DOHH2 (cell line): ENCODE data around the gene MAP2K2.
A peak's percentile ranks its signal among the peaks of the same experiment; 100 is the strongest.

Source experiments
- H3F3A ChIP-seq: fragments of 200-600 bp; sonication (generic), shearing (Covaris generic); 2 replicates; pipeline ENCODE4 v1.6.0; 2016; ENCODE audit warnings: antibody characterized with exemption, mild to moderate bottlenecking; ENCODE audit not compliant: control insufficient read depth, insufficient read depth
- H3K27ac ChIP-seq: fragments of 200-600 bp; sonication (generic); 2 replicates; pipeline ENCODE4 v1.5.1; 2014; ENCODE audit warnings: low read depth, mild to moderate bottlenecking, low read length, moderate library complexity
- H3K27me3 ChIP-seq: fragments of 200-600 bp; sonication (generic); 2 replicates; pipeline ENCODE4 v1.6.1; 2014; ENCODE audit warnings: mild to moderate bottlenecking, low read length, mixed read lengths; ENCODE audit not compliant: control insufficient read depth
- H3K36me3 ChIP-seq: fragments of 200-600 bp; sonication (generic); 2 replicates; pipeline ENCODE4 v1.6.1; 2014; ENCODE audit warnings: mild to moderate bottlenecking, low read length, moderate library complexity, mixed read lengths; ENCODE audit not compliant: control insufficient read depth
- H3K4me1 ChIP-seq: fragments of 200-600 bp; sonication (generic); 2 replicates; pipeline ENCODE4 v1.6.1; 2014; ENCODE audit warnings: mild to moderate bottlenecking, low read length, mixed read lengths; ENCODE audit not compliant: control insufficient read depth
- H3K4me2 ChIP-seq: fragments of 200-600 bp; sonication (generic); 2 replicates; pipeline ENCODE4 v1.6.0; 2014; ENCODE audit warnings: mild to moderate bottlenecking, low read length, moderate library complexity
- H3K4me3 ChIP-seq: fragments of 200-600 bp; sonication (generic); 2 replicates; pipeline ENCODE4 v1.5.1; 2014; ENCODE audit warnings: mild to moderate bottlenecking, low read length, mixed read lengths
- H3K79me2 ChIP-seq: fragments of 200-600 bp; sonication (generic); 2 replicates; pipeline ENCODE4 v1.6.1; 2014; ENCODE audit warnings: mild to moderate bottlenecking, low read length, mixed read lengths; ENCODE audit not compliant: control insufficient read depth
- H3K9me2 ChIP-seq: fragments of 200-600 bp; sonication (generic); replicated peaks from 2 replicates; pipeline ENCODE4 v1.6.1; 2014; ENCODE audit warnings: mild to moderate bottlenecking, low read length, mixed read lengths; ENCODE audit not compliant: control insufficient read depth
- H3K9me3 ChIP-seq: fragments of 200-600 bp; sonication (generic); 2 replicates; pipeline ENCODE4 v1.6.1; 2014; ENCODE audit warnings: antibody characterized with exemption, low read length, mixed read lengths; ENCODE audit not compliant: control insufficient read depth, insufficient read depth
- H4K20me1 ChIP-seq: fragments of 200-600 bp; sonication (generic); 2 replicates; pipeline ENCODE4 v1.6.0; 2014; ENCODE audit warnings: low read depth, mild to moderate bottlenecking, antibody characterized with exemption, low read length, moderate library complexity; ENCODE audit not compliant: control insufficient read depth, insufficient read depth
- EZH2phosphoT487 ChIP-seq: fragments of 200-600 bp; sonication (generic); IDR thresholded peaks from 2 replicates; pipeline ENCODE4 v1.6.1; 2017; ENCODE audit warnings: borderline replicate concordance, mild to moderate bottlenecking, antibody characterized with exemption, low read length, moderate library complexity, mixed read lengths
- TF ChIP-seq, protein P1 (sequence below): fragments of 200-600 bp; sonication (generic); IDR thresholded peaks from one replicate; pipeline ENCODE4 v1.5.1; 2014; ENCODE audit warnings: antibody characterized with exemption, mild to moderate bottlenecking, low read depth, low read length; ENCODE audit not compliant: poor library complexity, severe bottlenecking

Gene MAP2K2

DNA sequence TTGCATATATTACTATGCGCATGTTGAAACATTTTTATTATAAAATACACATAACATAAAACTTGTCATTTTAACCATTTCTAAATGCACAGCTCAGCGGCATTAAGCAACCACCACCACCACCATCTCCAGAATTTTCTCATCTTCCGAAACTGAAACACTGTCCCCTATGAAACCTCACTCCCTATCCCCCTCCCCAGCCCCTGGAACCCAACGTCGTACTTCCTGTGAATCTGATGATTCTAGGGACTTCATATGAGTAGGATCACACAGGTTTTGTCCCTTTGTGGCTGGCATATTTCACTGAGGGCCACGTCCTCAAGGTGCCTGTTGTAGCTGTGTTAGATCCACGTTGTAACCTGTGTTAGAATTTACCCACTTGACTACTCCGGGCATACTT, 716 bp upstream of the MAP2K2 start:
- Histone ChIP-seq H3F3A (no peaks in the 10 kb centered on the region), H3K36me3 (peaks cover 8% of the 10 kb centered on the region; the same call in 1 of the 2 replicates), H4K20me1 (no peaks in the 10 kb centered on the region), H3K4me1 (peaks cover 16% of the 10 kb centered on the region), H3K27ac (no peak overlapping the region), H3K9me3 (no peaks in the 10 kb centered on the region), H3K4me2 (peak overlapping the region; percentile 98), H3K9me2 (no peaks in the 10 kb centered on the region), H3K27me3 (no peaks in the 10 kb centered on the region), H3K79me2 (peaks cover 38% of the 10 kb centered on the region), H3K4me3 (peak overlapping the region; percentile 90)
- no peak for TF ChIP-seq EZH2phosphoT487
- TF ChIP-seq, protein P1, sequence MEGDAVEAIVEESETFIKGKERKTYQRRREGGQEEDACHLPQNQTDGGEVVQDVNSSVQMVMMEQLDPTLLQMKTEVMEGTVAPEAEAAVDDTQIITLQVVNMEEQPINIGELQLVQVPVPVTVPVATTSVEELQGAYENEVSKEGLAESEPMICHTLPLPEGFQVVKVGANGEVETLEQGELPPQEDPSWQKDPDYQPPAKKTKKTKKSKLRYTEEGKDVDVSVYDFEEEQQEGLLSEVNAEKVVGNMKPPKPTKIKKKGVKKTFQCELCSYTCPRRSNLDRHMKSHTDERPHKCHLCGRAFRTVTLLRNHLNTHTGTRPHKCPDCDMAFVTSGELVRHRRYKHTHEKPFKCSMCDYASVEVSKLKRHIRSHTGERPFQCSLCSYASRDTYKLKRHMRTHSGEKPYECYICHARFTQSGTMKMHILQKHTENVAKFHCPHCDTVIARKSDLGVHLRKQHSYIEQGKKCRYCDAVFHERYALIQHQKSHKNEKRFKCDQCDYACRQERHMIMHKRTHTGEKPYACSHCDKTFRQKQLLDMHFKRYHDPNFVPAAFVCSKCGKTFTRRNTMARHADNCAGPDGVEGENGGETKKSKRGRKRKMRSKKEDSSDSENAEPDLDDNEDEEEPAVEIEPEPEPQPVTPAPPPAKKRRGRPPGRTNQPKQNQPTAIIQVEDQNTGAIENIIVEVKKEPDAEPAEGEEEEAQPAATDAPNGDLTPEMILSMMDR: no peak

DNA sequence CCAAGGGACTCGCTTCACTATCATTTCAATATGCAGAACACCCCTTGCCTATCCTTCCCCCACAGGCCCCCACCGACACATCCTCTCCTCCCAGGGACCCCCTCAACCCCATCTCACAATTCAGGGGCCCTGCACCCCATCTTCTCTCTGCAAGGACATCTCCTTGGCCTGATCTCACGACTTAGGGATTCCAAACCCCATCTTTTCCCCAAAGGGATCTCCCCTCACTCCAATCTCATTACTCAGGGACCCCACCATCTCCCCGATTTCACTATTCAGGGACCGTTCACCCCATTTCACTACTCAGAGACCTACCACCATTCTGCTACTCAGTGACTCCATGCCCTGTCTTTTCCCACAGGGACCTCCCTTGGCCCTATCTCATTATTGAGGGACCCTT, 1.4 kb downstream of the MAP2K2 start:
- TF ChIP-seq EZH2phosphoT487: no peak
- TF ChIP-seq, protein P1: no peak
- no peaks in the 10 kb centered on the region for H3K9me3 ChIP-seq
- H3K4me2 ChIP-seq: peak overlapping the region; percentile 97
- H3F3A ChIP-seq: no peaks in the 10 kb centered on the region
- H3K27me3 ChIP-seq: no peaks in the 10 kb centered on the region
- H3K27ac ChIP-seq: no peak overlapping the region
- peak overlapping the region; percentile 90 for H3K4me3 ChIP-seq
- no peaks in the 10 kb centered on the region for H3K9me2 ChIP-seq
- H3K4me1 ChIP-seq: peaks cover 16% of the 10 kb centered on the region
- peaks cover 55% of the 10 kb centered on the region for H3K79me2 ChIP-seq
- H4K20me1 ChIP-seq: no peaks in the 10 kb centered on the region
- peaks cover 10% of the 10 kb centered on the region; the same call in 1 of the 2 replicates for H3K36me3 ChIP-seq

DNA sequence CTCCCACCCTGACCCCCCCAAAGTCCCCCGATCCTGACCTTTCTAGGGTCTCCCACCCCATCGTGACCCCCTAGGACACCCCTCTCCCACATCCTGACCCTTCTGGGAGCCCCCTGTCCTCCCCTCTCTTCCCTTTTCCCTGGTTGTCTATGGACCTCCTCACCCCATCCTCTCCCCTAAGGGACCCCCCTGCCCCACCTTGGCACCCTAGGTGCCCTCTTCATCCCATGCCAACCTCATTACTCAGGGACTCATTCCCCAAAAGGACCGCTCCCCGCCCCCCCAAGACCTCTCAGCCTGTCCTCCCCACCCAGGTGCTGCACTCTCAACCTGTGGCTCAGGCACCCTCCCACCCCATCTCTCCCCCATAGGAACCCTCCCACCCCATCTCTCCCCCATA, 2.1 kb downstream of the MAP2K2 start:
- TF ChIP-seq, protein P1: no peak
- no peak for TF ChIP-seq EZH2phosphoT487
- Histone ChIP-seq H4K20me1 (no peaks in the 10 kb centered on the region), H3K79me2 (peaks cover 60% of the 10 kb centered on the region), H3K4me2 (no peak overlapping the region), H3K9me3 (no peaks in the 10 kb centered on the region), H3K4me3 (no peak overlapping the region), H3K27me3 (no peaks in the 10 kb centered on the region), H3K4me1 (peaks cover 22% of the 10 kb centered on the region), H3K9me2 (no peaks in the 10 kb centered on the region), H3F3A (no peaks in the 10 kb centered on the region), H3K27ac (no peak overlapping the region), H3K36me3 (peaks cover 16% of the 10 kb centered on the region; the same call in 1 of the 2 replicates)

DNA sequence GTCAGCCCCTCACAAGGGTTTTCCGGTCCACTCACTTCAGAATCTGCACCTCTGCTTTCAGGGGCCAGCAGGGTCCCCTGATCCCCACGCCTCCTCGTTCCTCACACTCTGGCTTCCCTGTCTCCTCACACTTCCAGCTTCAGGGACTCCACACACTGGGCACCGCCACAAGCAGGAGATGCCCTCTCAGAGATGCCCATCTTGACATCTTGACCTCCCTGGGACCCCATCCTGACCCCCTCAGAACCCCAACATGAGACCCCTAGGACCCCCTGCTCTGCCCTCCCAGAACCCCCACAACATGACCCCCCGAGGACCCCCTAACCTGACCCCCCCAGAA, 2.7 kb downstream of the MAP2K2 start:
- no peaks in the 10 kb centered on the region for H3K9me2 ChIP-seq
- H3K27me3 ChIP-seq: no peaks in the 10 kb centered on the region
- H4K20me1 ChIP-seq: no peaks in the 10 kb centered on the region
- H3K9me3 ChIP-seq: no peaks in the 10 kb centered on the region
- no peak overlapping the region for H3K4me2 ChIP-seq
- TF ChIP-seq, protein P1: no peak
- TF ChIP-seq EZH2phosphoT487: no peak
- peaks cover 60% of the 10 kb centered on the region for H3K79me2 ChIP-seq
- H3K4me1 ChIP-seq: peaks cover 28% of the 10 kb centered on the region
- H3F3A ChIP-seq: no peaks in the 10 kb centered on the region
- no peak overlapping the region for H3K27ac ChIP-seq
- no peak overlapping the region for H3K4me3 ChIP-seq
- peaks cover 21% of the 10 kb centered on the region for H3K36me3 ChIP-seq
